GF-D8 (cell line): Measurements from ENCODE around the gene GMDS.

Experiments used
- DNase-seq: peaks from one replicate; lab custom pipeline; 2025; lab: John Stamatoyannopoulos, UW

Gene GMDS

GRCh38 chr6:1800845-1801244, 444.6 kb downstream of the GMDS start:
- no peak for DNase-seq

GRCh38 chr6:1798965-1799325, 446.5 kb downstream of the GMDS start:
- no peak for DNase-seq

GRCh38 chr6:1798303-1798964, 447.0 kb downstream of the GMDS start:
- no peak for DNase-seq

- no peak for DNase-seq
These were observed 447.6 kb downstream of the GMDS start for GRCh38 chr6:1797801-1798200.

- DNase-seq, result no peak
These were observed 448.5 kb downstream of the GMDS start for GRCh38 chr6:1796706-1797529.

GRCh38 chr6:1795910-1796309, 449.5 kb downstream of the GMDS start:
- DNase-seq, result no peak

GRCh38 chr6:1792989-1793388, 452.4 kb downstream of the GMDS start:
- DNase-seq, result no peak

GRCh38 chr6:1790684-1791083, 454.7 kb downstream of the GMDS start:
- no peak for DNase-seq

GRCh38 chr6:1789092-1789491, 456.3 kb downstream of the GMDS start:
- DNase-seq, result no peak

- DNase-seq, result no peak
These were observed 457.5 kb downstream of the GMDS start for GRCh38 chr6:1787894-1788293.

- no peak for DNase-seq
These were observed 458.7 kb downstream of the GMDS start for GRCh38 chr6:1786455-1787453.

- no peak for DNase-seq
These were observed 461.0 kb downstream of the GMDS start for GRCh38 chr6:1784422-1784884.

GRCh38 chr6:1781817-1782184, 463.6 kb downstream of the GMDS start:
- no peak for DNase-seq

- DNase-seq, result no peak
These were observed 464.1 kb downstream of the GMDS start for GRCh38 chr6:1781152-1781816.

- DNase-seq, result no peak
These were observed 465.0 kb downstream of the GMDS start for GRCh38 chr6:1780251-1780867.

- no peak for DNase-seq
These were observed 466.6 kb downstream of the GMDS start for GRCh38 chr6:1778686-1779235.

- no peak for DNase-seq
These were observed 467.3 kb downstream of the GMDS start for GRCh38 chr6:1777921-1778685.

- DNase-seq, result no peak
These were observed 470.0 kb downstream of the GMDS start for GRCh38 chr6:1775441-1775840.

GRCh38 chr6:1774226-1774915, 471.0 kb downstream of the GMDS start:
- no peak for DNase-seq

GRCh38 chr6:1773700-1774099, 471.7 kb downstream of the GMDS start:
- DNase-seq, result no peak
